ENCODE measurements around the gene ARRDC1.
A peak's percentile ranks its signal among the peaks of the same experiment; 100 is the strongest.
"Not testable (repeated sequence)": the region's sequence is repeated elsewhere in the genome, so short reads cannot be mapped to it uniquely, and the experiment has no call there.

The ARRDC1 gene

GRCh38 chr9:137613259-137613658, 7.8 kb downstream of the ARRDC1 start:
- DNase-seq (ENCODE audit: low spot score) = no peak

DNA sequence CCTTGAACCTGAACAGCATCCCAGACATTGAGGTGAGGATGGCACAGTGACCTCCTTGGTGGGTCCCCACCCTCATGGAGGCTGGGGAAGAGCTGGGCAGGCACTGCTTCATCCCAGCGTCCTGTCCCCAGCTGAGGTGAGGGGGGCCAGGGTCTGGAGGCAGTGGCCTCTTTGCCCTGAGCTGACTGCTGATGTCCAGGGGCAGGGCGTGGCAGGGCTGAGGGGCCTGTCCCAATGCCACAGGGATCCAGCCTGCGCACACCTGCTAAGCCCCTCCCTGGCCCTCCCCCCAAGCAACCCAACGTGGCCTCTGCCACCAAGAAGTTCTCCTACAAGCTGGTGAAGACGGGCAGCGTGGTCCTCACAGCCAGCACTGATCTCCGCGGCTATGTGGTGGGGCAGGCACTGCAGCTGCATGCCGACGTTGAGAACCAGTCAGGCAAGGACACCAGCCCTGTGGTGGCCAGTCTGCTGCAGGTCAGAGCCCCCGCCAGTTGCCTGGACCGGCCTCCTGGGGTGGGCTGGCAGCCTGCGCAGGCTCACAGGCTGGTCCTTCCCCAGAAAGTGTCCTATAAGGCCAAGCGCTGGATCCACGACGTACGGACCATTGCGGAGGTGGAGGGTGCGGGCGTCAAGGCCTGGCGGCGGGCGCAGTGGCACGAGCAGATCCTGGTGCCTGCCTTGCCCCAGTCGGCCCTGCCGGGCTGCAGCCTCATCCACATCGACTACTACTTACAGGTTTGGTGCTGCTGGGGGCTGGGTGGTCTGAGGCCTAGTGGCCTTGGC, 8.4 kb downstream of the ARRDC1 start:
- DNase-seq (ENCODE audit: low spot score) = no peak

- DNase-seq (ENCODE audit: low spot score) = no peak
Measured at GRCh38 chr9:137614631-137615386, 9.3 kb downstream of the ARRDC1 start.

GRCh38 chr9:137615387-137615871, 9.9 kb downstream of the ARRDC1 start:
- DNase-seq (ENCODE audit: low spot score) = no peak

DNA sequence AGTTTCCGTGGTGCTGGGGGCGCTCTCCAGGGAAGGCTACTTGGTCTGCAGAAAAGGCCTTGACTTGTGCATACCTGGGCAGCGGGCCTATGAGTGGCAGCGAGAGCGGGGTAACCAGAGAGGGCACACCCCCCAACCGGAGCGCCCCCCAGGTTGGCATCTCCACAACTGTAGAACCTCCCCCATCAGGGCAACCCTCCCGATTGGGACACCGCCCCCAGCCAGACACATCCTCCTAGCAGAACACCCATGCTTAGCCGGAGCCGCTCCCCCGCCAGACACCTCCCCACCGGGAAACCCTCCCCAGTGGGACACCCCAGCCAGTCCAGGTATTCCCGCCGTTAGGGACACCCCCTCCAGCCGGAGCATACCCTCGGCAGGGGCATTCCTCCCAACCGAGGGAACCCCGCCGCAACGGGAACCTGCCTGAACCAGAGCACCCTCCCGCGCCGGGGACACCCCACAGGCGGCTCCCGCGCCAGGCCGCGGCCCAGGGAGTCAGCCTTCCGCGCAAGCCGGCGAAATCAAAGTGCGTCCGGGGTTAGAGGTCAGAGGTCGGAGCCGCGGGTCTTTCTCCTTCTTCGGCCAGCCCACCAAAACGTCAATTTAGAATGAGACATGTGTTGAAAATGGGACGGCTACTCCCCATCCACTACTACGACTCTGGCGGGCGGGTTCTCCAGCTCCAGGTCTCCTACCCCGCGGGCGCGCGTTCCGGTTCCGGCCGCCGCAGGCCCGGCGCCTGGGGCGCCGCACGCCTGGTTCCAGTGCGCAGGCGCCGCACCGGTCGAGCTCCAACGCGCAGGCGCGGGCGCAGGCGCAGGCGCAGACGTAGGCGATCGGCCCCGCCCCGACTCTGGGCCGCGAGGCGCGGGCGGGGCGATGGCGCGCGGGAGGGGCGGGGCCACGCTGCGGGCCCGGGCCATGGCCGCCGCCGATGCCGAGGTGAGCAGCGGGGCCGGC, 12.9 kb downstream of the ARRDC1 start, which contains the start of gene EHMT1:
TSS of gene EHMT1 (plus strand) at position 901 of the 963 bp plus-strand sequence. CDS start at position 925, 24 bp downstream.
- DNase-seq (ENCODE audit: low spot score) = peak; percentile 94

GRCh38 chr9:137619240-137620047, 14.0 kb downstream of the ARRDC1 start:
- DNase-seq (ENCODE audit: low spot score) = no peak

GRCh38 chr9:137620048-137620405, 14.5 kb downstream of the ARRDC1 start:
- DNase-seq (ENCODE audit: low spot score) = no peak

GRCh38 chr9:137620581-137620980, 15.1 kb downstream of the ARRDC1 start:
- DNase-seq (ENCODE audit: low spot score) = no peak

DNA sequence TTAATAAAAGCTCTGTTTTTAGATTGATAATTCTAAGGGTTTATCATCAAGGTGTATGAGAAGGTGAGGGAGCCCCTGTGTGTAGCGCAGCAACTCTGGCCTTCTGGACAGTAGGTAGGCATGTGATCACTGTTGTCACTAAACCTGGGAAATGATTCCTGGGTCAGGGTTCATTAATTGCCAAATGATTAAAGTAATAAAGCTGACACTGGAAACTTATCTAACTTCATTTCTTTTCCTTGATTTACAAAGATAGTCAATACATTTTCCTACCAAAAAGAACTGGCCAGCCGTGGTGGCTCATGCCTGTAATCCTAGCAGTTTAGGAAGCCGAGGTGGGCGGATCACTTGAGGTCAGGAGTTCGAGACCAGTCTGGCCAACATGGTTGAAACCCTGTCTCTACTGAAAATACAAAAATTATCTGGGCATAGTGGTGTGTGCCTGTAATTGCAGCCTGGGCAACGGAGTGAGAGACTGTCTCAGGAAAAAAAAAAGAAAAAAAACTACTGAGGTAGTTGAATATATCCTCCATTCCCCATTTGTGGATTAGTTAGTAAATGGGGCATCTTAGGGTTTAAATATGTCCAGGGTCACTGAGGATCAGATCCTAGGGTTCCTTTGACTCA, 15.8 kb downstream of the ARRDC1 start:
- no peak for DNase-seq (ENCODE audit: low spot score)

DNA sequence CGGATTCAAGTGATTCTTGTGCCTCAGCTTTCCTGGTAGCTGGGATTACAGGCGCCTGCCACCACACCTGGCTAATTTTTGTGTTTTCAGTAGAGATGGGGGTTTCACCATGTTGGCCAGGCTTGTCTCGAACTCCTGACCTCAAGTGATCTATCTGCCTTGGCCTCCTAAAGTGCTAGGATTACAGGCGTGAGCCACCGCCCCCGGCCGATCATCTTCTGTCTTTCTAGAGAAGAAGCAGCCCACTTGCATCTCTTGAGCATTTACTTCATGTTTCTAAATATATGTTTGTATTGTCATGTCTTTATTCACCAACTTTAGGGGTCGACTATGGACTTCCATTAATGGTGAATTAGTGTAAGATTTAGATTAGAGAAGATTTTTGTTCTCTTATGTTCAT, 16.7 kb downstream of the ARRDC1 start:
- not testable (repeated sequence) for DNase-seq (ENCODE audit: low spot score)

DNA sequence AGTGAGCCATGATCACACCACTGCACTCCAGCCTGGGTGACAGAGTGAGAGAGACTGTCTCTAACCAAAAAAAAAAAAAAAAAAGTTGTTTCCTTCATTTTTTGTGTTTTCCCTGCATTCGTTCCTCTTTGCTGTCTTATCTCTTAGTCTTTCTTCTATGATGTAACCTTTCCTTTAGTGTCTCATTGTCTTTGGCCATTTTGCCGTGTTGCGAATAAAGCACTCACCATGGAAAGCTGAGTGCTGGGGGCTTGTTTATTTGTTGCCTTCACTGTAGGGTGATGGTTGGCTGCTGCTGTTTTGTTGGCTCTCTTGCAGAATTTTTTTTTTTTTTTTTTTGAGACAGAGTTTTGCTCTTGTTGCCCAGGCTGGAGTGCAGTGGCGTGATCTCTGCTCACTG, 21.0 kb downstream of the ARRDC1 start:
- no peak for DNase-seq (ENCODE audit: low spot score)

DNA sequence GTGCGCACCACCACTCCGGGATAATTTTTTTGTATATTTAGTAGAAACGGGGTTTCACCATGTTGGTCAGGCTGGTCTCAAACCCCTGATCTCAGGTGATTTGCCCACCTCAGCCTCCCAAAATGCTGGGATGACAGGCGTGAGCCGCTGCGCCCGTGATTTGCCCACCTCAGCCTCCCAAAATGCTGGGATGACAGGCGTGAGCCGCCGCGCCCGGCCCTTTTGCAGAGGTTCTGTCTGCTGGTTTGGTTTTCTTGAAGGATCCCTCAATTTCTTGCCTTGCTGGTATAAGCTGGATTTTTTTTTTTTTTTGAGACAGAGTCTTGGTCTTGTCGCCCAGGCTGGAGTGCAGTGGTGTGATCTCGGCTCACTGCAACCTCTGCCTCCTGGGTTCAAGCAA, 21.9 kb downstream of the ARRDC1 start:
- DNase-seq (ENCODE audit: low spot score) = not testable (repeated sequence)

DNA sequence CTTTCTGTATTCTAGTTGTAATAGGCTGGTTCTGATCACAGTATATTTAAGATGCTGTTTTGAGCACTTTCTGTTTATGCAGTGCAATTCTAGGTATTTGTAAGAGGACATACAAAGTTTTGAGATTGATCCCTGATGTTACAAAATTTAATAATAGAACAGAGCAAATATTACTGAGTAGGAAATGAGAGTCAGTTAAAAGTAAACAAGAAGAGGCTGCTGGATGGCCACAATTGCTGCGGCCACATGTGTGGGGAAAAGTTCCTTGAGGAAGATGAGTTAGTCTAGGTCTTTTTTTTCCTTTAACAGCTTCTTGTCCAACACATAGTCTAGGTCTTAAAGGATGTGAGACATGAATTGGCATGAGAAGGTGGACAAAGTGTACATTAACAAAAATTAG, 24.6 kb downstream of the ARRDC1 start:
- DNase-seq (ENCODE audit: low spot score) = no peak

- DNase-seq (ENCODE audit: low spot score) = no peak
Measured at GRCh38 chr9:137630679-137631078, 25.2 kb downstream of the ARRDC1 start.

DNA sequence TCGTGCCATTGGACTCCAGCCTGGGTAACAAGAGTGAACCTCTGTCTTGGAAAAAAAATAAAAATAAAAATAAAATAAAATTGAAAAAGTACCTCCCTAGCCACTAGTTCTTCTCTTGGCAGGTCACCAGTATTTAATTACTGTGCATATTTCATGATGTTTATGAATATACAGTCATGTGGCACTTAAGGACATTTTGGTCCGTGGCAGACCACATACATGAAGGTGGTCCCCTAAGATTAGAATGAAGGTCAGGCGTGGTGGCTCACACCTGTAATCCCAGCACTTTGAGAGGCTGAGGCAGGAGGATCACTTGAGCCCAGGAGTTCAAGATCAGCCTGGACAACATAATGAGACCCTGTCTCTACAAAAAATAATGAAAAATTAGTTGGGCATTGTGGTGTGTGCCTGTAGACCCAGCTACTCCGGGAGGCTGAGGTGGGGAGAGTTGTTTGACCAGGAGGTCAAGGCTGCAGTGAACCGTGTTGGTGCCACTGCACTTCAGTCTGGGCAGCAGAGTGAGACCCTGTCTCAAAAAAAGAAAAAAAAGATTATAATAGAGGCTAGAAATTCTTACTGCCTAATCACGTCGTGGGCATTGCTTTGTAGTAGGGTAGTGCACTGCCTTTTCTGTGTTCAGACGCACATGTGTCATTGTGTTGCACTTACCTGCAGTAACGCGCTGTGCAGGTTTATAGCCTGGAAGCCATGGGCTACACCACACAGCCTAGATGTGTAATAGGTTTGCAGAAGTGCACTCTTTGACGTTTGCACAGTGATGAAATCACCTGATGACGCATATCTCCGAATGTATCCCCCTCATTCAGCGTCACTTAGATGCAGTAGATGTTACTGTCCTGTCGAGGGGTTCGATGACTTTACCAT, 26.1 kb downstream of the ARRDC1 start:
- DNase-seq (ENCODE audit: low spot score) = no peak

GRCh38 chr9:137632230-137633161, 27.0 kb downstream of the ARRDC1 start:
- no peak for DNase-seq (ENCODE audit: low spot score)

GRCh38 chr9:137634016-137634415, 28.5 kb downstream of the ARRDC1 start:
- no peak for DNase-seq (ENCODE audit: low spot score)

- no peak for DNase-seq (ENCODE audit: low spot score)
Measured at GRCh38 chr9:137638680-137639079, 33.2 kb downstream of the ARRDC1 start.

Measured in left forelimb (tissue), 1 donor.